ENCODE data around the gene AKAP1.

AKAP1 gene

GRCh38 chr17:57075193-57075592 is 9.9 kb upstream of the AKAP1 start:
- intact Hi-C loops (cut with DNase I): no loop called here
- no peak for DNase-seq

GRCh38 chr17:57075785-57076184 is 9.3 kb upstream of the AKAP1 start:
- no peak for DNase-seq

GRCh38 chr17:57077000-57077399 is 8.0 kb upstream of the AKAP1 start:
- DNase-seq: no peak
- intact Hi-C loops (cut with DNase I): no loop called here

More at GRCh38 chr17:57075785-57076184, 9.3 kb upstream of the AKAP1 start:
- intact Hi-C loops (cut with DNase I): no loop called here

GRCh38 chr17:57078274-57078673 is 6.8 kb upstream of the AKAP1 start:
- DNase-seq: no peak
- intact Hi-C loops (cut with DNase I): no loop called here

GRCh38 chr17:57080718-57081117 is 4.3 kb upstream of the AKAP1 start:
- no peak for DNase-seq
- intact Hi-C loops (cut with DNase I): loop anchor here (10.0 kb wide), 1 partner anchor 1004 kb away; the partner anchor contains the start of gene DYNLL2

- intact Hi-C loops (cut with DNase I): loop anchor here (10.0 kb wide), 1 partner anchor 1002 kb away; the partner anchor contains the start of gene DYNLL2
These were observed 2.6 kb upstream of the AKAP1 start for GRCh38 chr17:57082441-57082840.

GRCh38 chr17:57084361-57084801 is 665 bp upstream of the AKAP1 start:
- intact Hi-C loops (cut with DNase I): loop anchor here (10.0 kb wide), 1 partner anchor 1000 kb away; the partner anchor contains the start of gene DYNLL2
- DNase-seq: no peak

More at GRCh38 chr17:57082441-57082840, 2.6 kb upstream of the AKAP1 start:
- DNase-seq: no peak

GRCh38 chr17:57085448-57086068 is 512 bp downstream of the AKAP1 start:
- peak; percentile 31 to 93 (median 58) for DNase-seq
- intact Hi-C loops (cut with DNase I): loop anchor here (5.0 to 10.0 kb wide), 2 partner anchors 108 to 999 kb away; partner anchors contain the start of genes DYNLL2 and SCPEP1

- intact Hi-C loops (cut with DNase I): loop anchor here (5.0 to 10.0 kb wide), 2 partner anchors 109 to 999 kb away; partner anchors contain the start of genes DYNLL2 and SCPEP1
- DNase-seq: peak in 8 of 10 donors; percentile 26 to 91 (median 44)
These were observed 1.3 kb downstream of the AKAP1 start for GRCh38 chr17:57086069-57086930.

- DNase-seq: no peak
- intact Hi-C loops (cut with DNase I): loop anchor here (5.0 to 10.0 kb wide), 2 partner anchors 111 to 997 kb away; partner anchors contain the start of genes DYNLL2 and SCPEP1
These were observed 3.3 kb downstream of the AKAP1 start for GRCh38 chr17:57088298-57088697.

GRCh38 chr17:57089391-57089790 is 4.3 kb downstream of the AKAP1 start:
- intact Hi-C loops (cut with DNase I): loop anchor here (5.0 to 10.0 kb wide), 2 partner anchors 112 to 995 kb away; partner anchors contain the start of genes DYNLL2 and SCPEP1
- no peak for DNase-seq

GRCh38 chr17:57090560-57091185 is 5.6 kb downstream of the AKAP1 start:
- DNase-seq: no peak
- intact Hi-C loops (cut with DNase I): no loop called here

GRCh38 chr17:57091186-57091618 is 6.2 kb downstream of the AKAP1 start:
- peak in 9 of 10 donors; percentile 6 to 86 (median 33) for DNase-seq
- intact Hi-C loops (cut with DNase I): no loop called here

GRCh38 chr17:57092171-57092570 is 7.1 kb downstream of the AKAP1 start:
- DNase-seq: no peak
- intact Hi-C loops (cut with DNase I): no loop called here

GRCh38 chr17:57092779-57093178 is 7.7 kb downstream of the AKAP1 start:
- intact Hi-C loops (cut with DNase I): no loop called here
- peak in 5 of 10 donors; percentile 19 to 78 (median 36) for DNase-seq

GRCh38 chr17:57096472-57097202 is 11.6 kb downstream of the AKAP1 start:
- DNase-seq: no peak
- intact Hi-C loops (cut with DNase I): no loop called here

GRCh38 chr17:57097832-57098421 is 12.9 kb downstream of the AKAP1 start:
- intact Hi-C loops (cut with DNase I): no loop called here
- peak in 2 of 10 donors; percentile 5 to 78 for DNase-seq

- intact Hi-C loops (cut with DNase I): no loop called here
- DNase-seq: no peak
These were observed 14.1 kb downstream of the AKAP1 start for GRCh38 chr17:57099165-57099564.

GRCh38 chr17:57102122-57102521 is 17.1 kb downstream of the AKAP1 start:
- DNase-seq: no peak
- intact Hi-C loops (cut with DNase I): loop anchor here (10.0 kb wide), 1 partner anchor 97 kb away; no protein-coding TSS in a partner anchor

Measured in posterior cingulate gyrus (tissue), 11 donors.